ENCODE measurements around the gene LRTM2.

DNA sequence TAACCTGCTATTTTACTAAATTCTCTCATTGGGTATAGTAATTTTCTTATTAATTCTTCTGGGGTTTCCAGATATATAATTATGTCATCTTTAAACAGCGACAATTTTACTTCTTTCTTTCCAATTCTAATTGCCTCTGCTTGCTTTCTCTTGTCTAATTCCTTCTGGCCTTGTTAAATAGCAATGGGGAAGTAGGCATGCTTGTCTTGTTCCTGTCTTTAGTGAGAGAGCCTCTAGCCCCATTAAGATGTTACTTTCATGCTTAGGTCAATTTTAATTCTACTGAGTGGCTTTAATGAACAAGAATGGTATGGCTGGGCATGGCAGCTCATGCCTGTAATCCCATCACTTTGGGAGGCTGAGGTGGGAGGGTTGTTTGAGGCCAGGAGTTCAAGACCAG, 31.7 kb downstream of the LRTM2 start:
- TF ChIP-seq FOXP2 (optimal IDR thresholded peaks at IDR 0.05; ENCODE audit: control extremely low read depth, extremely low read length, insufficient read depth), result no peak
- no peak for TF ChIP-seq EZH2 (IDR thresholded peaks at IDR 0.05)
